CD4-positive, alpha-beta memory T cell (primary cell): ENCODE results near the gene WDR5B. TPM values are rescaled to one million over a fixed set of nuclear protein-coding genes. Genes with fewer than 3 reads are reported as not detected.

Experiments
- CTCF ChIA-PET: fragments of 350-600 bp; sonication (Branson Sonifier 250); formaldehyde crosslinking; loops from one replicate; lab custom pipeline; 2021; ENCODE audit warnings: inconsistent platforms; ENCODE audit not compliant: partially characterized antibody; lab: Charles Lee
- POLR2A ChIA-PET: fragments of 350-600 bp; sonication (Branson Sonifier 250); formaldehyde crosslinking; loops from one replicate; lab custom pipeline; 2021; ENCODE audit not compliant: partially characterized antibody; lab: Charles Lee
- DNase-seq, 5 donors: peaks; one replicate each; pipeline versions ENCODE4 v3.0.0 to v3.0.0-alpha.2; 2020 to 2022; ENCODE audit warnings: mixed read lengths in 1 of 5
- H3K27ac ChIP-seq: one replicate; pipeline ENCODE4 v1.7.0; 2013; ENCODE audit warnings: low read depth, low read length
- H3K27me3 ChIP-seq: 2 replicates; pipeline ENCODE4 v1.7.0; 2013; ENCODE audit warnings: mild to moderate bottlenecking, low read length, moderate library complexity; ENCODE audit not compliant: insufficient read depth
- H3K36me3 ChIP-seq: 2 replicates; pipeline ENCODE4 v1.7.0; 2013; ENCODE audit warnings: mild to moderate bottlenecking, low read length, moderate library complexity; ENCODE audit not compliant: insufficient read depth
- H3K4me1 ChIP-seq: 2 replicates; pipeline ENCODE4 v1.7.0; 2013; ENCODE audit warnings: mild to moderate bottlenecking, low read length, moderate library complexity; ENCODE audit not compliant: insufficient read depth
- H3K4me3 ChIP-seq, 2 donors: one replicate each; pipeline ENCODE4 v1.7.0; 2013; ENCODE audit warnings: low read length in 2 of 2, mild to moderate bottlenecking in 1 of 2
- H3K9me3 ChIP-seq, 2 donors: one replicate each; pipeline ENCODE4 v1.7.0; 2013; ENCODE audit warnings: low read length in 2 of 2, control low read depth in 1 of 2; ENCODE audit not compliant: control insufficient read depth in 1 of 2
- H3K27ac Mint-ChIP-seq, 7 donors: one replicate each; pipeline ENCODE4 v1.8.0; 2020 to 2021; ENCODE audit warnings: mixed read lengths in 7 of 7, mild to moderate bottlenecking in 6 of 7, inconsistent platforms in 3 of 7, moderate library complexity in 3 of 7
- H3K27me3 Mint-ChIP-seq, 2 donors: one replicate each; pipeline ENCODE4 v1.8.0; 2020 to 2021; ENCODE audit warnings: mixed read lengths in 2 of 2
- H3K36me3 Mint-ChIP-seq, 2 donors: one replicate each; pipeline ENCODE4 v1.8.0; 2020 to 2021; ENCODE audit warnings: mixed read lengths in 2 of 2, inconsistent platforms in 1 of 2, mild to moderate bottlenecking in 1 of 2
- H3K4me1 Mint-ChIP-seq, 4 donors: one replicate each; pipeline ENCODE4 v1.8.0; 2020 to 2021; ENCODE audit warnings: mixed read lengths in 4 of 4, mild to moderate bottlenecking in 1 of 4
- H3K4me3 Mint-ChIP-seq, 8 donors: one replicate each; pipeline ENCODE4 v1.8.0; 2020 to 2021; ENCODE audit warnings: mixed read lengths in 8 of 8, mild to moderate bottlenecking in 7 of 8, moderate library complexity in 6 of 8, inconsistent platforms in 3 of 8
- H3K9me3 Mint-ChIP-seq, 8 donors: one replicate each; pipeline ENCODE4 v1.8.0; 2020 to 2021; ENCODE audit warnings: mixed read lengths in 8 of 8, mild to moderate bottlenecking in 5 of 8, inconsistent platforms in 3 of 8, moderate library complexity in 1 of 8
- intact Hi-C: fragments of 100-400 bp; cut with micrococcal nuclease; formaldehyde crosslinking; loops from one replicate; pipeline ENCODE4 v1.15.1; 2023
- polyA plus RNA-seq, 2 donors: library from polyadenylated mRNA; unstranded; fragments of 300-500 nt; fragmentation: Illumina TruSeq; gene quantifications; one replicate each; pipeline ENCODE4 v1.2.3, GENCODE V29; 2021
- total RNA-seq, 2 experiments: library from RNA; stranded (reverse); gene quantifications; one replicate each; pipeline ENCODE4 v1.2.3, GENCODE V29; 2021

WDR5B gene
- total and polyA plus RNA-seq, 4 experiments from 2014 or later = 1.0 to 19.4 (median 10.7) TPM

GRCh38 chr3:122430371-122430770 lies 14.5 kb upstream of the WDR5B start:
- H3K9me3 Mint-ChIP-seq = peaks cover 0 to 15% (median 0%) of the 10 kb centered on the region in 8 donors
- Histone ChIP-seq H3K4me1 (no peaks in the 10 kb centered on the region), H3K27me3 (no peaks in the 10 kb centered on the region), H3K4me3 (no peak overlapping the region), H3K9me3 (no peaks in the 10 kb centered on the region), H3K36me3 (peaks cover 22% of the 10 kb centered on the region), H3K27ac (no peak overlapping the region)
- intact Hi-C loops = no loop called here
- H3K4me3 Mint-ChIP-seq = no peak overlapping the region
- POLR2A ChIA-PET = no interaction called here
- peaks cover 83 to 87% of the 10 kb centered on the region in 2 donors for H3K36me3 Mint-ChIP-seq
- CTCF ChIA-PET = no interaction called here
- H3K27ac Mint-ChIP-seq = peak overlapping the region in 2 of 7 donors; percentile 32 to 54
- peaks cover 0 to 14% (median 5%) of the 10 kb centered on the region in 4 donors for H3K4me1 Mint-ChIP-seq
- DNase-seq = no peak
- no peaks in the 10 kb centered on the region for H3K27me3 Mint-ChIP-seq

DNA sequence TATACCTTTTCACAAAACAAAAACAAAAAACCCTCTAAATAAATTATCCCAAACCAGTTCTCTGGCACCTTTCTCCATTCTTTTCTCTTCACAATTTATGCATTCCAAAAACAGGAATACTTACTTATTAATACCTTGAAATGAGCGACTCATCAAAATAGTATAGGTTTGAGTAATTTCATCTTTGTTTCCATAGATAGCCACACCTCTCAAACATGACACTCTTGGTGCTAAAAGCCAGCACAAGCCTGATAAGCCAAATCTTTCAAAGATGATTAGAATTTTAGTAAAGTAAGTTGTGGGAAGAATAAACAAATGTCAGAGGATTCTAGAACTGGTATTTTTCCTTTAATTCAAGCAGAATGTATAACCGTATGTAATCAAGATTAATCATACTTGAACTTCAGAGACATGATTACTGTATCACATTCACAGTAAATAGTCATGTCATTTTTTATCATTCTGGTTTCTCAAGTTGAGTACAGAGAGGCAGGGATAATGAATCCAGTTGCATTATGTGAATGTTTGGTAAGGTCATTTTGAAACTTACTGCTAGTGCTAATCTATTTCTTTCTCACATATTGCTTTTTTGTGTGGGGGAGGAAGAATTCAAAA lies 12.1 kb upstream of the WDR5B start:
- intact Hi-C loops = no loop called here
- ChIA-PET POLR2A (interaction anchor here (1.3 kb wide), 1 partner anchor 12 kb away, joined by 6 read pairs; the partner anchor contains the start of gene WDR5B), CTCF (no interaction called here)
- H3K36me3 Mint-ChIP-seq = peaks cover 74 to 81% of the 10 kb centered on the region in 2 donors
- H3K9me3 ChIP-seq = no peaks in the 10 kb centered on the region
- no peak overlapping the region for H3K27ac ChIP-seq
- H3K27me3 Mint-ChIP-seq = no peaks in the 10 kb centered on the region
- H3K4me1 Mint-ChIP-seq = peaks cover 0 to 14% (median 5%) of the 10 kb centered on the region in 4 donors
- H3K9me3 Mint-ChIP-seq = peaks cover 0 to 15% (median 0%) of the 10 kb centered on the region in 8 donors
- H3K27me3 ChIP-seq = no peaks in the 10 kb centered on the region
- peak overlapping the region in 6 of 7 donors; percentile 5 to 70 (median 56) for H3K27ac Mint-ChIP-seq
- DNase-seq = no peak
- H3K36me3 ChIP-seq = peaks cover 26% of the 10 kb centered on the region
- H3K4me3 ChIP-seq = no peak overlapping the region
- H3K4me1 ChIP-seq = no peaks in the 10 kb centered on the region
- no peak overlapping the region for H3K4me3 Mint-ChIP-seq

GRCh38 chr3:122421836-122422235 lies 6.0 kb upstream of the WDR5B start:
- no peaks in the 10 kb centered on the region for H3K27me3 ChIP-seq
- no peak for DNase-seq
- H3K9me3 ChIP-seq = no peaks in the 10 kb centered on the region
- peaks cover 7% of the 10 kb centered on the region for H3K4me1 ChIP-seq
- ChIA-PET POLR2A (no interaction called here), CTCF (interaction anchor here (1.1 kb wide), 1 partner anchor 14 kb away, joined by 3 read pairs; no protein-coding TSS in a partner anchor)
- H3K36me3 ChIP-seq = peaks cover 32% of the 10 kb centered on the region
- H3K4me3 Mint-ChIP-seq = no peak overlapping the region
- intact Hi-C loops = no loop called here
- H3K4me1 Mint-ChIP-seq = peaks cover 6 to 21% (median 11%) of the 10 kb centered on the region in 4 donors
- peaks cover 29 to 48% of the 10 kb centered on the region in 2 donors for H3K36me3 Mint-ChIP-seq
- H3K4me3 ChIP-seq = no peak overlapping the region
- no peaks in the 10 kb centered on the region for H3K9me3 Mint-ChIP-seq
- H3K27me3 Mint-ChIP-seq = no peaks in the 10 kb centered on the region
- H3K27ac Mint-ChIP-seq = peak overlapping the region in 3 of 7 donors; percentile 13 to 48 (median 37)
- no peak overlapping the region for H3K27ac ChIP-seq

GRCh38 chr3:122421101-122421500 lies 5.2 kb upstream of the WDR5B start:
- H3K4me1 Mint-ChIP-seq = peaks cover 11 to 28% (median 18%) of the 10 kb centered on the region in 4 donors
- no peak overlapping the region for H3K4me3 Mint-ChIP-seq
- Histone ChIP-seq H3K4me3 (no peak overlapping the region), H3K27ac (no peak overlapping the region), H3K27me3 (no peaks in the 10 kb centered on the region), H3K4me1 (peaks cover 11% of the 10 kb centered on the region), H3K36me3 (peaks cover 25% of the 10 kb centered on the region), H3K9me3 (no peaks in the 10 kb centered on the region)
- no peaks in the 10 kb centered on the region for H3K27me3 Mint-ChIP-seq
- ChIA-PET CTCF (interaction anchor here (1.0 to 1.1 kb wide), 2 partner anchors 12 to 13 kb away, joined by 3 read pairs; no protein-coding TSS in a partner anchor), POLR2A (interaction anchor here (1.3 kb wide), 1 partner anchor 37 kb away, joined by 3 read pairs; the partner anchor contains the start of gene FAM162A)
- peak overlapping the region in 2 of 7 donors; percentile 15 to 37 for H3K27ac Mint-ChIP-seq
- intact Hi-C loops = no loop called here
- peaks cover 22 to 48% of the 10 kb centered on the region in 2 donors for H3K36me3 Mint-ChIP-seq
- H3K9me3 Mint-ChIP-seq = peaks cover 0 to 2% (median 0%) of the 10 kb centered on the region in 8 donors
- no peak for DNase-seq

DNA sequence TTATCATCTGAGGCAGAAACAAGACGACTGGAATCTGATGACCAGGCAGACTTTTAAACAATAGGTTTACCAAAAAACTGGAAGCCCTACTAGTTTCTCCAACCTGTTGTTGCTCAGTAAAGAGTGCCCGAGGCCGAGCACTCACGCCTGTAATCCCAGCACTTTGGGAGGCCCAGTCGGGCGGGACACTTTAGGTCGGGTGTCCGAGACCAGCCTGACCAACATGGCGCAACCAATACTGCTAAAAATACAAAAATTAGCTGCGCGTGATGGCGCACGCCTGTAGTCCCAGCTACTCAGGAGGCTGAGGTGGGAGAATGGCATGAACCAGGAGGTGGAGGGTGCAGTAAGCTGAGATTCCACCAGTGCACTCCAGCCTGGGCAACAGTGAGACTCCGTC lies 1.1 kb upstream of the WDR5B start:
- Mint-ChIP-seq H3K27me3 (no peaks in the 10 kb centered on the region), H3K4me1 (peaks cover 36 to 67% (median 49%) of the 10 kb centered on the region in 4 donors), H3K36me3 (peaks cover 10 to 37% of the 10 kb centered on the region in 2 donors), H3K9me3 (peaks cover 0 to 4% (median 0%) of the 10 kb centered on the region in 8 donors), H3K4me3 (peak overlapping the region; percentile 96 to 100 (median 98)), H3K27ac (peak overlapping the region; percentile 97 to 100 (median 100))
- CTCF ChIA-PET = interaction anchor here (1.4 to 4.5 kb wide), 4 partner anchors 20 to 270 kb away, joined by 3 to 33 read pairs (median 10); partner anchors contain the start of genes FAM162A, MIX23 and PARP14
- POLR2A ChIA-PET = interaction anchor here (0.9 to 5.7 kb wide), 14 partner anchors 10 to 871 kb away, joined by 3 to 108 read pairs (median 10); partner anchors contain the start of genes DTX3L, FAM162A, HSPBAP1 and KPNA1
- no peaks in the 10 kb centered on the region for H3K27me3 ChIP-seq
- peak overlapping the region; percentile 93 for H3K27ac ChIP-seq
- intact Hi-C loops = loop anchor here (1.0 to 10.0 kb wide), 12 partner anchors 24 to 1168 kb away; partner anchors contain the start of genes DTX3L, EAF2, FAM162A and GOLGB1
- no peaks in the 10 kb centered on the region for H3K9me3 ChIP-seq
- peaks cover 35% of the 10 kb centered on the region for H3K4me1 ChIP-seq
- H3K36me3 ChIP-seq = peaks cover 12% of the 10 kb centered on the region
- DNase-seq = no peak
- H3K4me3 ChIP-seq = peak overlapping the region; percentile 61 to 63

- peaks cover 6 to 41% of the 10 kb centered on the region in 2 donors for H3K36me3 Mint-ChIP-seq
- H3K27me3 ChIP-seq = no peaks in the 10 kb centered on the region
- peak overlapping the region; percentile 96 to 100 (median 98) for H3K4me3 Mint-ChIP-seq
- H3K4me1 ChIP-seq = peaks cover 35% of the 10 kb centered on the region
- ChIA-PET CTCF (interaction anchor here (1.0 to 4.5 kb wide), 3 partner anchors 32 to 264 kb away, joined by 3 to 33 read pairs (median 16); partner anchors contain the start of genes FAM162A, MIX23 and PARP14), POLR2A (interaction anchor here (0.6 to 5.7 kb wide), 22 partner anchors 8 to 869 kb away, joined by 3 to 108 read pairs (median 9); partner anchors contain the start of genes DTX3L, FAM162A, HSPBAP1 and KPNA1)
- intact Hi-C loops = loop anchor here (5.0 to 10.0 kb wide), 2 partner anchors 377 to 1170 kb away; partner anchors contain the start of genes HACD2 and HSPBAP1
- no peaks in the 10 kb centered on the region for H3K27me3 Mint-ChIP-seq
- H3K9me3 Mint-ChIP-seq = peaks cover 0 to 4% (median 0%) of the 10 kb centered on the region in 8 donors
- peak overlapping the region; percentile 93 for H3K27ac ChIP-seq
- H3K36me3 ChIP-seq = peaks cover 20% of the 10 kb centered on the region
- H3K4me1 Mint-ChIP-seq = peaks cover 39 to 68% (median 51%) of the 10 kb centered on the region in 4 donors
- no peaks in the 10 kb centered on the region for H3K9me3 ChIP-seq
- DNase-seq = peak; percentile 49 to 76 (median 52)
- peak overlapping the region; percentile 97 to 100 (median 100) for H3K27ac Mint-ChIP-seq
- peak overlapping the region; percentile 61 to 63 for H3K4me3 ChIP-seq
Measured at GRCh38 chr3:122415104-122415744, 638 bp downstream of the WDR5B start.
